Natural killer cell treated with Interleukin-12 subunit alpha and Interleukin-12 subunit beta and Interleukin-15 and Interleukin-18, amount 100 ng/mL, for 72 hours (primary cell): ENCODE data around the gene PACSIN2. TPM values are rescaled to one million over a fixed set of nuclear protein-coding genes. Genes with fewer than 3 reads are reported as not detected.

Experiments
- total RNA-seq, 2 donors: library from RNA; stranded (reverse); gene quantifications; one replicate each; pipeline ENCODE4 v1.2.3, GENCODE V29; 2022

The PACSIN2 gene
- total RNA-seq, 2 donors from 2014 or later, result 34.5 to 64.0 TPM

Other genes with a start within 250 kb of the PACSIN2 start
- 10 to 100 TPM; 28.3 to 50.4 TPM for gene ARFGAP3, start 157.9 kb downstream of the PACSIN2 start, total RNA-seq
- gene TTLL1, start 74.2 kb upstream of the PACSIN2 start, total RNA-seq, result 1 to 10 TPM in 1 of 2 donors, under 1 TPM in 1; 0.95 to 2.6 TPM
- not detected for gene BIK, start 95.6 kb upstream of the PACSIN2 start, total RNA-seq
- gene MCAT, start 128.2 kb upstream of the PACSIN2 start, total RNA-seq, result 10 to 100 TPM; 11.6 to 23.9 TPM
- 100 to 1,000 TPM in 1 of 2 donors, 10 to 100 TPM in 1; 76.4 to 110 TPM for gene TSPO, start 136.4 kb upstream of the PACSIN2 start, total RNA-seq
- 10 to 100 TPM; 23.6 to 79.0 TPM for gene TTLL12, start 172.0 kb upstream of the PACSIN2 start, total RNA-seq